ENCODE measurements around the gene CCDC39.

DNA sequence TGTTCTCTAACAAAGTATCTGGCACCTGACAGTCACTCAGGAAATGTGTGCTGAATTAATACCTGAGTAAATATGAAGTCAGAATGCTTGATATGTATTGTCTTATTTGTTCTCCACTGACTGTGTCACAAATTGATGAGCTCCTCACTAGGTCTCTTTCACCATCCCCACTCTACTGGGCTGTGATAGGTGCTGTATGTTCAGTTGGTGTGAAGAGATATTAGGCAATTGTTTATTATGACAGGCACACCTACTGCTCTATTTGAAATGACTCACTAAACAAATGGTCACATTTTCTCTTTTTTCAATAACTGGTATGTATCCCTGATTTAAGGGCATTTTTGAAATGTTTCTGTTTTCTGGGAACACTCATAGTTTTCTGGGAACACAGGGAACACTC, 25.2 kb upstream of the CCDC39 start:
- TF ChIP-seq, protein P1, sequence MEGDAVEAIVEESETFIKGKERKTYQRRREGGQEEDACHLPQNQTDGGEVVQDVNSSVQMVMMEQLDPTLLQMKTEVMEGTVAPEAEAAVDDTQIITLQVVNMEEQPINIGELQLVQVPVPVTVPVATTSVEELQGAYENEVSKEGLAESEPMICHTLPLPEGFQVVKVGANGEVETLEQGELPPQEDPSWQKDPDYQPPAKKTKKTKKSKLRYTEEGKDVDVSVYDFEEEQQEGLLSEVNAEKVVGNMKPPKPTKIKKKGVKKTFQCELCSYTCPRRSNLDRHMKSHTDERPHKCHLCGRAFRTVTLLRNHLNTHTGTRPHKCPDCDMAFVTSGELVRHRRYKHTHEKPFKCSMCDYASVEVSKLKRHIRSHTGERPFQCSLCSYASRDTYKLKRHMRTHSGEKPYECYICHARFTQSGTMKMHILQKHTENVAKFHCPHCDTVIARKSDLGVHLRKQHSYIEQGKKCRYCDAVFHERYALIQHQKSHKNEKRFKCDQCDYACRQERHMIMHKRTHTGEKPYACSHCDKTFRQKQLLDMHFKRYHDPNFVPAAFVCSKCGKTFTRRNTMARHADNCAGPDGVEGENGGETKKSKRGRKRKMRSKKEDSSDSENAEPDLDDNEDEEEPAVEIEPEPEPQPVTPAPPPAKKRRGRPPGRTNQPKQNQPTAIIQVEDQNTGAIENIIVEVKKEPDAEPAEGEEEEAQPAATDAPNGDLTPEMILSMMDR (IDR thresholded peaks at IDR 0.05): no peak
- TF ChIP-seq EZH2 (IDR thresholded peaks at IDR 0.05): no peak

Data from neural progenitor cell (in vitro differentiated cells).